Measurements from ENCODE around the gene HAVCR2. TPM values are rescaled to one million over a fixed set of nuclear protein-coding genes. Genes with fewer than 3 reads are reported as not detected.

The HAVCR2 gene
- total and polyA plus RNA-seq, 2 of the 13 experiments (the other 11 are each of a cell fraction or from before 2014, with no cell fraction given) = 0.07 to 0.16 TPM

DNA sequence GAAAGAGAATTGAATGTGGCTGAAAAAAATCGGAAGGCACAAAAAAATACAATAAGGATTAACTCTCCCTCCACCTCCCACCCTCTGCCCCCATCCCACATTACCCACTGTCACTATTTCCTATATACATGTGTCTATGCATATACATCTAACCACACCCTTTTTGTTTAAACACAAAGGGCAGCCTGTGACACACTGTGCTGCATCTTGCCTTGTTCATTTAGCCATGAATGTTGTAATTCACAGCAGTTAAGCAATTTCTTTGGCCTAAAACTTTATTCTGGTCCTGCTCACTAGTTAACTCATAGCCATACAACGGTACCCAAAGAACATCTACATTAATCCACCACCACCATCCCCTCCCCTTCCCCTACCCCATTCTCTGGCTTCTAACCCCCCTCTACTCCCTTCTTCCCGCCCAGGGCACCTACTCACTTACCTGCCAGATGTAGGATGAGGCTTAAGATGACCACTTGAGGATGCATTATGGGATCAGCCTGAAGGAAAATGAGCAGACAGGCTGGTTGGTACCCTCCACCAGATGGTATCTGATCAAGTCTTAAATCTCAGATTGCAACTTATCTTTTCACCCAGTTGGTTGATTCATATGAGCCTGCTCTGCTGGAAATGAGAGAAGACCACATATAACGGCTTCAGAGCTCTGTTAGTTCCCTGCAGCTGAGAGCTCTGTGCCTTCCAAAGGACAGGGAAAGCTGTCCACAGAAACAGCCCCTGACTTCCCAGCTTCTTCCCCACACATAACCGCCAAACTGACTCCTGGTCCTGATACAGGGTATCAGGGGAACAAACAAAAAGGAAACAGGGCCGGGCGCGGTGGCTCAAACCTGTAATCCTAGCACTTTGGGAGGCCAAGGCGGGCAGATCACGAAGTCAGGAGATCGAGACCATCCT, 51.1 kb downstream of the HAVCR2 start:
- no TSS peak for BruUV-seq (replicated peaks)
- Histone ChIP-seq H3K4me1 (ENCODE audit: insufficient read depth, low read length) (peaks cover 63% of the 10 kb centered on the region), H3K9me3 (ENCODE audit: low read length) (no peaks in the 10 kb centered on the region), H3K9ac (ENCODE audit: insufficient read depth, low read depth, low read length) (0 out of 2 replicates have a peak overlapping the region, but pooled peaks have one; percentile 34), H4K20me1 (ENCODE audit: insufficient read depth, low read length) (no peaks in the 10 kb centered on the region), H3K27me3 (ENCODE audit: control insufficient read depth in 1 of 2, insufficient read depth in 2 of 2, low read length in 2 of 2) (no peaks in the 10 kb centered on the region; a peak in 1 of 5 replicates), H2AFZ (ENCODE audit: low read length) (no peak overlapping the region), H3K36me3 (replicated peaks in 1 of 2; ENCODE audit: control insufficient read depth in 1 of 2, insufficient read depth in 2 of 2, low read length in 2 of 2) (no peaks in the 10 kb centered on the region), H3K4me3 (replicated peaks in 1 of 3; ENCODE audit: insufficient read depth in 1 of 3, low read depth in 2 of 3, low read length in 3 of 3) (peak overlapping the region in 1 of 3 experiments; percentile 12; a peak in 1 of 6 replicates), H3K27ac (ENCODE audit: extremely low read length, insufficient read depth, low read length) (no peak overlapping the region), H3K79me2 (ENCODE audit: insufficient read depth, low read length) (no peaks in the 10 kb centered on the region), H3K4me2 (ENCODE audit: low read depth, low read length) (peak overlapping the region; percentile 9; the same call in 1 of the 2 replicates)
- FAIRE-seq = no peak
- in situ Hi-C loops (cut with HindIII; ENCODE audit: extremely low pct_ligation_motif_present, low pct_unique_long_range_greater_than_20kb) = no loop called here
- ChIA-PET CTCF (ENCODE audit: low intra/inter-chr PET ratio, low total read pairs) (no interaction called here), POLR2A (interaction anchor here (1.5 to 2.8 kb wide), 3 partner anchors 8 to 84 kb away, joined by 6 to 18 read pairs (median 14); partner anchors contain the start of gene MED7)
- ATAC-seq = no peak
- DNase-seq (ENCODE audit: low spot score) = no peak
- 94% methylated on average over 10 of the region's 11 CpGs for WGBS (ENCODE audit: low lambda C conversion rate)
- intact Hi-C loops (cut with micrococcal nuclease; ENCODE audit: unreplicated experiment) = loop anchor here (5.0 kb wide), 1 partner anchor 85 kb away; the partner anchor contains the start of gene MED7
- TF ChIP-seq, protein P1, sequence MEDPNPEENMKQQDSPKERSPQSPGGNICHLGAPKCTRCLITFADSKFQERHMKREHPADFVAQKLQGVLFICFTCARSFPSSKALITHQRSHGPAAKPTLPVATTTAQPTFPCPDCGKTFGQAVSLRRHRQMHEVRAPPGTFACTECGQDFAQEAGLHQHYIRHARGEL (CRISPR knock-in tag; IDR thresholded peaks at IDR 0.05) = no peak
- TF ChIP-seq, protein P2, sequence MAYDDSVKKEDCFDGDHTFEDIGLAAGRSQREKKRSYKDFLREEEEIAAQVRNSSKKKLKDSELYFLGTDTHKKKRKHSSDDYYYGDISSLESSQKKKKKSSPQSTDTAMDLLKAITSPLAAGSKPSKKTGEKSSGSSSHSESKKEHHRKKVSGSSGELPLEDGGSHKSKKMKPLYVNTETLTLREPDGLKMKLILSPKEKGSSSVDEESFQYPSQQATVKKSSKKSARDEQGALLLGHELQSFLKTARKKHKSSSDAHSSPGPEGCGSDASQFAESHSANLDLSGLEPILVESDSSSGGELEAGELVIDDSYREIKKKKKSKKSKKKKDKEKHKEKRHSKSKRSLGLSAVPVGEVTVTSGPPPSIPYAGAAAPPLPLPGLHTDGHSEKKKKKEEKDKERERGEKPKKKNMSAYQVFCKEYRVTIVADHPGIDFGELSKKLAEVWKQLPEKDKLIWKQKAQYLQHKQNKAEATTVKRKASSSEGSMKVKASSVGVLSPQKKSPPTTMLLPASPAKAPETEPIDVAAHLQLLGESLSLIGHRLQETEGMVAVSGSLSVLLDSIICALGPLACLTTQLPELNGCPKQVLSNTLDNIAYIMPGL (CRISPR knock-in tag; IDR thresholded peaks at IDR 0.05; ENCODE audit: borderline replicate concordance in 1 of 2, low read depth in 1 of 2) = no peak
- TF ChIP-seq, protein P3, sequence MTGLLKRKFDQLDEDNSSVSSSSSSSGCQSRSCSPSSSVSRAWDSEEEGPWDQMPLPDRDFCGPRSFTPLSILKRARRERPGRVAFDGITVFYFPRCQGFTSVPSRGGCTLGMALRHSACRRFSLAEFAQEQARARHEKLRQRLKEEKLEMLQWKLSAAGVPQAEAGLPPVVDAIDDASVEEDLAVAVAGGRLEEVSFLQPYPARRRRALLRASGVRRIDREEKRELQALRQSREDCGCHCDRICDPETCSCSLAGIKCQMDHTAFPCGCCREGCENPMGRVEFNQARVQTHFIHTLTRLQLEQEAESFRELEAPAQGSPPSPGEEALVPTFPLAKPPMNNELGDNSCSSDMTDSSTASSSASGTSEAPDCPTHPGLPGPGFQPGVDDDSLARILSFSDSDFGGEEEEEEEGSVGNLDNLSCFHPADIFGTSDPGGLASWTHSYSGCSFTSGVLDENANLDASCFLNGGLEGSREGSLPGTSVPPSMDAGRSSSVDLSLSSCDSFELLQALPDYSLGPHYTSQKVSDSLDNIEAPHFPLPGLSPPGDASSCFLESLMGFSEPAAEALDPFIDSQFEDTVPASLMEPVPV (CRISPR knock-in tag; IDR thresholded peaks at IDR 0.05) = 0 out of 2 replicates have a peak, but pooled peaks have one; percentile 4
- TF ChIP-seq BHLHE40 (IDR thresholded peaks at IDR 0.05; ENCODE audit: low read length) (no peak), ZNF891 (CRISPR knock-in tag; IDR thresholded peaks at IDR 0.05) (no peak), KLF16 (CRISPR knock-in tag; IDR thresholded peaks at IDR 0.05) (no peak), PAX8 (CRISPR knock-in tag; IDR thresholded peaks at IDR 0.05; ENCODE audit: borderline replicate concordance) (no peak), SP2 (CRISPR knock-in tag; IDR thresholded peaks at IDR 0.05) (0 out of 2 replicates have a peak, but pooled peaks have one; percentile 14), ETV5 (CRISPR knock-in tag; IDR thresholded peaks at IDR 0.05; ENCODE audit: borderline replicate concordance) (no peak), PHF20 (CRISPR knock-in tag; IDR thresholded peaks at IDR 0.05) (no peak), KMT2B (CRISPR knock-in tag; IDR thresholded peaks at IDR 0.05) (no peak), CEBPG (CRISPR knock-in tag; IDR thresholded peaks at IDR 0.05) (0 out of 2 replicates have a peak, but pooled peaks have one; percentile 18), ZNF34 (CRISPR knock-in tag; IDR thresholded peaks at IDR 0.05; ENCODE audit: borderline replicate concordance) (no peak), MAF1 (CRISPR knock-in tag; IDR thresholded peaks at IDR 0.05; ENCODE audit: borderline replicate concordance) (no peak)
- TF ChIP-seq, protein P4, sequence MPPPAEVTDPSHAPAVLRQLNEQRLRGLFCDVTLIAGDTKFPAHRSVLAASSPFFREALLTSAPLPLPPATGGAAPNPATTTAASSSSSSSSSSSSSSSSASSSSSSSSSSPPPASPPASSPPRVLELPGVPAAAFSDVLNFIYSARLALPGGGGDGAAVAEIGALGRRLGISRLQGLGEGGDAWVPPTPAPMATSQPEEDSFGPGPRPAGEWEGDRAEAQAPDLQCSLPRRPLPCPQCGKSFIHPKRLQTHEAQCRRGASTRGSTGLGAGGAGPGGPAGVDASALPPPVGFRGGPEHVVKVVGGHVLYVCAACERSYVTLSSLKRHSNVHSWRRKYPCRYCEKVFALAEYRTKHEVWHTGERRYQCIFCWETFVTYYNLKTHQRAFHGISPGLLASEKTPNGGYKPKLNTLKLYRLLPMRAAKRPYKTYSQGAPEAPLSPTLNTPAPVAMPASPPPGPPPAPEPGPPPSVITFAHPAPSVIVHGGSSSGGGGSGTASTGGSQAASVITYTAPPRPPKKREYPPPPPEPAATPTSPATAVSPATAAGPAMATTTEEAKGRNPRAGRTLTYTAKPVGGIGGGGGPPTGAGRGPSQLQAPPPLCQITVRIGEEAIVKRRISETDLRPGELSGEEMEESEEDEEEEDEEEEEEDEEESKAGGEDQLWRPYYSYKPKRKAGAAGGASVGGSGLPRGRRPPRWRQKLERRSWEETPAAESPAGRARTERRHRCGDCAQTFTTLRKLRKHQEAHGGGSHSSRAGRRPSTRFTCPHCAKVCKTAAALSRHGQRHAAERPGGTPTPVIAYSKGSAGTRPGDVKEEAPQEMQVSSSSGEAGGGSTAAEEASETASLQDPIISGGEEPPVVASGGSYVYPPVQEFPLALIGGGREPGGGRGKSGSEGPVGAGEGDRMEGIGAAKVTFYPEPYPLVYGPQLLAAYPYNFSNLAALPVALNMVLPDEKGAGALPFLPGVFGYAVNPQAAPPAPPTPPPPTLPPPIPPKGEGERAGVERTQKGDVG (CRISPR knock-in tag; IDR thresholded peaks at IDR 0.05; ENCODE audit: borderline replicate concordance) = 0 out of 2 replicates have a peak, but pooled peaks have one; percentile 55

Measured in HepG2 (cell line).